ENCODE results near the gene ARID1B.

DNA sequence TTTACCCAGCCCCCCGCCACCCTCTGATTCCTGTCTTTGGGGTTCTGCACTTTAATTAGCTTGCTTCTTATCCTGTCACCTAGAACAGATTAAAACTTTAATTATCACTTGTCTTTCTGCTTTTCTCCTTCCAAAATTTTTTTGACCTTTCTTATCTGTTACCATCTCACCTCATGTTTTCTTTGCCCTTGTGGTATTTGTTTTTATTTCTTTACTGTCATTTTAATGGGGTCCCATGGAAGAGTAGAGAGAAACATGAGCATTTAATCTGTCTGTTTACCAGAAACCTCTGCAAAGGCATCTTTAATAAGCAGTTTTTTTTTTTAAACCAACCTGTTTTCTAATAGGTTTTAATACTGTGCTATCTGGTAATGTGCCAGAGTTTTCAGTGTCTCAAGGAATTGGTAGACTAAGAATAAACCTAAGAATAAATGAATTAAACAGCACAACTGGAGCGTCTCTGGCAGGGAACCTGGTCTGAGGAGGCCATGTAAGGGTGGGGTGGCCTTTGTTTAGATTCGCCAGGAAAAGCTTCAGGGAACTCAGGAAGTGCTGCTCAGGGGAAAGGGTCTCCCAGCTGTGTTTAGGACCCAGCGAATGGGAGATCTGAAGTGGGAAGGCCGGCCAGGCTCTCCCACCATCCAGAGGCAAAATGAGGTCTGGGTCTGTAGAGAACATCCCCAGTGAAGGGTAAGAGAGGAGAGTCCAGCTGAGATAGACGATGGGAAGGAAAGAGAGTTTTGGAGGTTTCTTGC is 69.8 kb downstream of the ARID1B start:
- TF ChIP-seq, protein P1, sequence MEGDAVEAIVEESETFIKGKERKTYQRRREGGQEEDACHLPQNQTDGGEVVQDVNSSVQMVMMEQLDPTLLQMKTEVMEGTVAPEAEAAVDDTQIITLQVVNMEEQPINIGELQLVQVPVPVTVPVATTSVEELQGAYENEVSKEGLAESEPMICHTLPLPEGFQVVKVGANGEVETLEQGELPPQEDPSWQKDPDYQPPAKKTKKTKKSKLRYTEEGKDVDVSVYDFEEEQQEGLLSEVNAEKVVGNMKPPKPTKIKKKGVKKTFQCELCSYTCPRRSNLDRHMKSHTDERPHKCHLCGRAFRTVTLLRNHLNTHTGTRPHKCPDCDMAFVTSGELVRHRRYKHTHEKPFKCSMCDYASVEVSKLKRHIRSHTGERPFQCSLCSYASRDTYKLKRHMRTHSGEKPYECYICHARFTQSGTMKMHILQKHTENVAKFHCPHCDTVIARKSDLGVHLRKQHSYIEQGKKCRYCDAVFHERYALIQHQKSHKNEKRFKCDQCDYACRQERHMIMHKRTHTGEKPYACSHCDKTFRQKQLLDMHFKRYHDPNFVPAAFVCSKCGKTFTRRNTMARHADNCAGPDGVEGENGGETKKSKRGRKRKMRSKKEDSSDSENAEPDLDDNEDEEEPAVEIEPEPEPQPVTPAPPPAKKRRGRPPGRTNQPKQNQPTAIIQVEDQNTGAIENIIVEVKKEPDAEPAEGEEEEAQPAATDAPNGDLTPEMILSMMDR (IDR thresholded peaks at IDR 0.05; ENCODE audit: low read length) = no peak
- TF ChIP-seq EZH2 (IDR thresholded peaks at IDR 0.05; ENCODE audit: borderline replicate concordance, low read length) = no peak

All from OCI-LY1 (cell line).